MM.1S (cell line): ENCODE measurements around the gene HSPB1.
"Not testable (repeated sequence)": the region's sequence is repeated elsewhere in the genome, so short reads cannot be mapped to it uniquely, and the experiment has no call there.

Experiments
- DNase-seq: peaks from one replicate; pipeline ENCODE4 v3.0.0-alpha.2; 2015
- H2AFZ ChIP-seq: fragments of 300-600 bp; sonication (generic); 2 replicates; pipeline ENCODE4 v1.6.0; 2016; ENCODE audit warnings: antibody characterized with exemption, low read length
- H3F3A ChIP-seq: fragments of 300-600 bp; sonication (generic); 2 replicates; pipeline ENCODE4 v1.6.1; 2016; ENCODE audit warnings: mild to moderate bottlenecking, antibody characterized with exemption, low read length, moderate library complexity, mixed read lengths; ENCODE audit not compliant: insufficient read depth
- H3K27ac ChIP-seq: fragments of 300-600 bp; sonication (generic); 2 replicates; pipeline ENCODE4 v1.5.1; 2016; ENCODE audit warnings: mild to moderate bottlenecking, low read length
- H3K27me3 ChIP-seq: fragments of 300-600 bp; sonication (generic); replicated peaks from 2 replicates; pipeline ENCODE4 v1.6.0; 2016; ENCODE audit warnings: low read length; ENCODE audit not compliant: insufficient read depth
- H3K36me3 ChIP-seq: fragments of 300-600 bp; sonication (generic); replicated peaks from 2 replicates; pipeline ENCODE4 v1.6.1; 2016; ENCODE audit warnings: mild to moderate bottlenecking, low read length, mixed read lengths; ENCODE audit not compliant: insufficient read depth
- H3K4me1 ChIP-seq: fragments of 300-600 bp; sonication (generic); 2 replicates; pipeline ENCODE4 v1.6.1; 2016; ENCODE audit warnings: low read length, mixed read lengths
- H3K4me2 ChIP-seq: fragments of 300-600 bp; sonication (generic); 2 replicates; pipeline ENCODE4 v1.6.0; 2016; ENCODE audit warnings: low read depth, low read length
- H3K4me3 ChIP-seq: fragments of 300-600 bp; sonication (generic); 2 replicates; pipeline ENCODE4 v1.5.1; 2016; ENCODE audit warnings: low read length, mixed read lengths
- H3K79me2 ChIP-seq: fragments of 300-600 bp; sonication (generic); 2 replicates; pipeline ENCODE4 v1.6.1; 2016; ENCODE audit warnings: mixed run types, low read length, mixed read lengths
- H3K9ac ChIP-seq: fragments of 300-600 bp; sonication (generic); 2 replicates; pipeline ENCODE4 v1.6.1; 2016; ENCODE audit warnings: low read length, mixed read lengths
- H3K9me2 ChIP-seq: fragments of 300-600 bp; sonication (generic); replicated peaks from 2 replicates; pipeline ENCODE4 v1.6.1; 2016; ENCODE audit warnings: mild to moderate bottlenecking, low read length, mixed read lengths; ENCODE audit not compliant: insufficient read depth
- H3K9me3 ChIP-seq: fragments of 300-600 bp; sonication (generic); replicated peaks from 2 replicates; pipeline ENCODE4 v1.6.1; 2016; ENCODE audit warnings: mild to moderate bottlenecking, low read length, mixed read lengths; ENCODE audit not compliant: insufficient read depth
- H4K20me1 ChIP-seq: fragments of 300-600 bp; sonication (generic); 2 replicates; pipeline ENCODE4 v1.6.1; 2016; ENCODE audit warnings: mild to moderate bottlenecking, low read length, moderate library complexity, mixed read lengths; ENCODE audit not compliant: insufficient read depth
- EZH2 ChIP-seq: fragments of 300-600 bp; sonication (generic); optimal IDR thresholded peaks from 2 replicates; pipeline ENCODE3; 2017; ENCODE audit warnings: low read depth, mild to moderate bottlenecking, antibody characterized with exemption, low read length, mixed read lengths
- EZH2phosphoT487 ChIP-seq: fragments of 300-600 bp; sonication (generic); IDR thresholded peaks from 2 replicates; pipeline ENCODE4 v1.6.1; 2018; ENCODE audit warnings: antibody characterized with exemption, low read length
- TF ChIP-seq, protein P1 (sequence below): fragments of 300-600 bp; sonication (generic); IDR thresholded peaks from 2 replicates; pipeline ENCODE4 v1.5.1; 2016; ENCODE audit warnings: antibody characterized with exemption, low read length, mixed read lengths

HSPB1 gene

GRCh38 chr7:76283254-76284159, 19.0 kb upstream of the HSPB1 start:
- no peak overlapping the region for H3K9ac ChIP-seq
- H3K4me1 ChIP-seq, result no peaks in the 10 kb centered on the region
- no peaks in the 10 kb centered on the region for H3K36me3 ChIP-seq
- no peaks in the 10 kb centered on the region for H3F3A ChIP-seq
- H3K9me3 ChIP-seq, result no peaks in the 10 kb centered on the region
- no peak overlapping the region for H3K4me2 ChIP-seq
- no peaks in the 10 kb centered on the region for H3K79me2 ChIP-seq
- no peak overlapping the region for H3K27ac ChIP-seq
- DNase-seq, result no peak
- no peak overlapping the region for H2AFZ ChIP-seq
- TF ChIP-seq EZH2 (no peak), EZH2phosphoT487 (no peak)
- TF ChIP-seq, protein P1, sequence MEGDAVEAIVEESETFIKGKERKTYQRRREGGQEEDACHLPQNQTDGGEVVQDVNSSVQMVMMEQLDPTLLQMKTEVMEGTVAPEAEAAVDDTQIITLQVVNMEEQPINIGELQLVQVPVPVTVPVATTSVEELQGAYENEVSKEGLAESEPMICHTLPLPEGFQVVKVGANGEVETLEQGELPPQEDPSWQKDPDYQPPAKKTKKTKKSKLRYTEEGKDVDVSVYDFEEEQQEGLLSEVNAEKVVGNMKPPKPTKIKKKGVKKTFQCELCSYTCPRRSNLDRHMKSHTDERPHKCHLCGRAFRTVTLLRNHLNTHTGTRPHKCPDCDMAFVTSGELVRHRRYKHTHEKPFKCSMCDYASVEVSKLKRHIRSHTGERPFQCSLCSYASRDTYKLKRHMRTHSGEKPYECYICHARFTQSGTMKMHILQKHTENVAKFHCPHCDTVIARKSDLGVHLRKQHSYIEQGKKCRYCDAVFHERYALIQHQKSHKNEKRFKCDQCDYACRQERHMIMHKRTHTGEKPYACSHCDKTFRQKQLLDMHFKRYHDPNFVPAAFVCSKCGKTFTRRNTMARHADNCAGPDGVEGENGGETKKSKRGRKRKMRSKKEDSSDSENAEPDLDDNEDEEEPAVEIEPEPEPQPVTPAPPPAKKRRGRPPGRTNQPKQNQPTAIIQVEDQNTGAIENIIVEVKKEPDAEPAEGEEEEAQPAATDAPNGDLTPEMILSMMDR, result no peak
- no peaks in the 10 kb centered on the region for H3K9me2 ChIP-seq
- no peaks in the 10 kb centered on the region for H4K20me1 ChIP-seq
- peaks cover 70% of the 10 kb centered on the region for H3K27me3 ChIP-seq
- no peak overlapping the region for H3K4me3 ChIP-seq

DNA sequence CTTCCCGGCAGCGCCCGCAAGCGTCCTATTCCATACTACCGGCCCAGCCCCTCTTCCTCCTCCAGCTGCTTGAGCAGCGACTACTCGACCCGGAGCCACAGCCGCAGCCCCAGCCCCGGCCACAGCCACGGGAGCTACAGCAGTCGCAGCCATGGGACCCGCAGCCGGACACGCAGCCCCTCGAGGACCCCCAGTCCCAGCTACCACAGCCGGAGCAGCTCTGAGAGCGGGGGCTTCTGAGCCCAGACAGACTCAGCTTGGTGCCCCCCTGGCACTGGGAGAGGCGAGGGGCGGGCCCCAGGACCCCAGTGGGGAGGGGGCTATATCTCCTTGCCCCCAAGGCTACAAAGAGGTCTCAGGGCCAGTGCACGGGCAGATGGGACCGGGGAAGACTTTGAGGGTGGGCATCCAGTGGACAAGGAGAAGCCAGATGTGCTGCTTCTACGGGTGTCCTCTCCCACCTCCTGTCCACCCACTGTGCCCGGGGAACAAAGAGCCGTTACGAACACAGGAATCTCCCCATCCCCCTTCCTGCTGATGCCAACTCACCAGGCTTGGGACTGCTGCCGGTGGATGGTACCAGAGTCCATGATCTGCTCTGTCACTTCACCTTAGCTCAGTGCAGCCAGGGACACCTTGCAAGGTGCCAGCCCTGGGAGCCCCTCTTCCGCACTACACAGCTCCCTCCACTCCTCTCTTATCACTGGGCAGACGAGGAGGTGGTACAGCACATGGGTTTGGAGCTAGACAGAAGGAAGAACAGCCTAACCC, 16.7 kb upstream of the HSPB1 start:
- no peaks in the 10 kb centered on the region for H3F3A ChIP-seq
- H3K27me3 ChIP-seq, result peaks cover 55% of the 10 kb centered on the region
- H3K79me2 ChIP-seq, result no peaks in the 10 kb centered on the region
- no peak overlapping the region for H2AFZ ChIP-seq
- no peaks in the 10 kb centered on the region for H4K20me1 ChIP-seq
- DNase-seq, result no peak
- TF ChIP-seq, protein P1, result no peak
- TF ChIP-seq EZH2, result no peak
- TF ChIP-seq EZH2phosphoT487, result no peak
- H3K4me1 ChIP-seq, result no peaks in the 10 kb centered on the region
- H3K27ac ChIP-seq, result no peak overlapping the region
- H3K4me2 ChIP-seq, result no peak overlapping the region
- H3K4me3 ChIP-seq, result no peak overlapping the region
- no peaks in the 10 kb centered on the region for H3K9me2 ChIP-seq
- no peaks in the 10 kb centered on the region for H3K36me3 ChIP-seq
- H3K9ac ChIP-seq, result no peak overlapping the region
- H3K9me3 ChIP-seq, result no peaks in the 10 kb centered on the region

GRCh38 chr7:76286842-76287403, 15.6 kb upstream of the HSPB1 start:
- Histone ChIP-seq H3K27ac (no peak overlapping the region), H3K9ac (no peak overlapping the region), H3K9me3 (no peaks in the 10 kb centered on the region), H3F3A (no peaks in the 10 kb centered on the region), H2AFZ (no peak overlapping the region), H3K4me1 (peaks cover 4% of the 10 kb centered on the region), H4K20me1 (no peaks in the 10 kb centered on the region), H3K27me3 (peaks cover 46% of the 10 kb centered on the region), H3K36me3 (no peaks in the 10 kb centered on the region), H3K4me3 (no peak overlapping the region), H3K4me2 (no peak overlapping the region), H3K79me2 (no peaks in the 10 kb centered on the region), H3K9me2 (no peaks in the 10 kb centered on the region)
- no peak for DNase-seq
- TF ChIP-seq EZH2 (no peak), EZH2phosphoT487 (no peak)
- TF ChIP-seq, protein P1, result no peak

DNA sequence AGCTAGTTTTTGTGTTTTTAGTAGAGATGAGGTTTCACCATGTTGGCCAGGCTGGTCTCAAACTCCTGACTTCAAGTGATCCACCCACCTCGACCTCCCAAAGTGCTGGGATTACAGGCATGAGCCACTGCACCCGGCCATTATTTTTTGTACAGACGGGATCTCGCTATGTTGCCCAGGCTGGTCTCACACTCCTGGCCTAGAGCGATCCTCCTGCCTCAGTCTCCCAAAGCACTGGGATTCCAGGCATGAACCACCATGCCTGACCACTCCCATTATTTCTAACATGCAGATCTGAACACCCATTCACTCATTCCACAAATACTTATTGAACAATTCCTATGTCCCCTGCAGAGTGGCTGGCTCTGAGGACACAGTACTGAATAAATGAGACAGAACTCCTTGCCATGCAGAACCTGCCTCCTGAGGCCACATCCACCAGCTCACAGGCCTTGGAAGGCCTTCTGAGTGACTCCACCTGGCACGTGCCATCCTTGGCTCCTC, 11.6 kb upstream of the HSPB1 start:
- H3K4me3 ChIP-seq, H3K4me2 ChIP-seq, H3K9ac ChIP-seq, H3K9me2 ChIP-seq, H3K27ac ChIP-seq, H3K36me3 ChIP-seq, H4K20me1 ChIP-seq, H3F3A ChIP-seq, H3K4me1 ChIP-seq, H3K79me2 ChIP-seq, H3K9me3 ChIP-seq, DNase-seq: not testable (repeated sequence)
- H3K27me3 ChIP-seq, result peaks cover 14% of the 10 kb centered on the region
- H2AFZ ChIP-seq, result peak overlapping the region; percentile 43; the same call in 1 of the 2 replicates
